ENCODE measurements around the gene RNF2.

The RNF2 gene

GRCh38 chr1:185044387-185044786, 971 bp upstream of the RNF2 start:
- peaks cover 6% of the 10 kb centered on the region; the same call in 1 of the 2 replicates for H3K36me3 ChIP-seq
- H3K9me3 ChIP-seq (ENCODE audit: severe bottlenecking) = no peaks in the 10 kb centered on the region
- H3K27ac ChIP-seq = no peak overlapping the region
- TF ChIP-seq CTCF (IDR thresholded peaks at IDR 0.05; ENCODE audit: low read depth, low read length) = no peak
- no peaks in the 10 kb centered on the region for H3K27me3 ChIP-seq (ENCODE audit: insufficient read depth, low read depth, severe bottlenecking)
- DNase-seq = no peak
- H3K4me3 ChIP-seq (ENCODE audit: low read depth, low read length) = no peak overlapping the region

DNA sequence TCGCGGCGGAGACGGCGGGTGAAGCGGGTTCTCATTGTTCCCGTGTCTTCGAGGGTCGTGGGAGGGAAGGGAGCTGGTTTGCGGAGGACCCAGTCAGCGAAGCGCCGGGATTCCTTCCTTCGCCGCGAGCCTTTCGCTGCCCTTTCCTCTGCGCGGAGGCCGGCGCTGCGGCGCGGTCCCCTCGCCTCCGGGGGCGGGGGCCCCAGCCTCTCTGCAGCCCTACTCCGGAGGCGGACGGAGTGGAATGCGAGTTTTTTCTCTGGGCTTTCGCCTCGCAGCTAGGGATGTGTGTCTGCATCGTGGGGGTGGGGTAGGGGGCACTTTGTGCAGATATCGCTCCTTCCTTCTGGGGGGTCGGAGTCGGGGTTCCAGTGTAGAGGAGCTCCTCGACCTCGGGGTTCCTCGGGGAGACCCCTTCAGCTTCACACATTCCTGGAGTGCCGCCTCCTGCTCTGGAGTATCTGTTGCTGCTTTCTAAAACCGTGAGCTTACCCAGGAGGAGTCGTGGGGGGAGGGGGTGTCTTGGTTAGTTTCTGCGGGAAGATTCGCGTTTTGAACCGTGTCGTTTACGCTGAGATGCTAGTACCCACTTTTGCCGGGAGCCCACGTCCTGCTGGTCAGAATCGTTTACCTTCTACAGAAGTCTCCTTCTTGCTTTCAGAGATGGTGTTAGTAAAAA, 595 bp downstream of the RNF2 start:
- H3K27ac ChIP-seq = peak overlapping the region; percentile 73
- peak; percentile 41 for DNase-seq

GRCh38 chr1:185046668-185047067, 1.3 kb downstream of the RNF2 start:
- DNase-seq = no peak
- Histone ChIP-seq H3K36me3 (peaks cover 6% of the 10 kb centered on the region; the same call in 1 of the 2 replicates), H3K27ac (no peak overlapping the region), H3K4me3 (ENCODE audit: low read depth, low read length) (peak overlapping the region; percentile 81), H3K27me3 (ENCODE audit: insufficient read depth, low read depth, severe bottlenecking) (no peaks in the 10 kb centered on the region), H3K9me3 (ENCODE audit: severe bottlenecking) (no peaks in the 10 kb centered on the region)
- no peak for TF ChIP-seq CTCF (IDR thresholded peaks at IDR 0.05; ENCODE audit: low read depth, low read length)

More for the DNA sequence above, 595 bp downstream of the RNF2 start:
- TF ChIP-seq CTCF (IDR thresholded peaks at IDR 0.05; ENCODE audit: low read depth, low read length) = no peak
- H3K27me3 ChIP-seq (ENCODE audit: insufficient read depth, low read depth, severe bottlenecking) = no peaks in the 10 kb centered on the region
- peak overlapping the region; percentile 81 for H3K4me3 ChIP-seq (ENCODE audit: low read depth, low read length)
- H3K36me3 ChIP-seq = peaks cover 6% of the 10 kb centered on the region; the same call in 1 of the 2 replicates
- H3K9me3 ChIP-seq (ENCODE audit: severe bottlenecking) = no peaks in the 10 kb centered on the region

DNA sequence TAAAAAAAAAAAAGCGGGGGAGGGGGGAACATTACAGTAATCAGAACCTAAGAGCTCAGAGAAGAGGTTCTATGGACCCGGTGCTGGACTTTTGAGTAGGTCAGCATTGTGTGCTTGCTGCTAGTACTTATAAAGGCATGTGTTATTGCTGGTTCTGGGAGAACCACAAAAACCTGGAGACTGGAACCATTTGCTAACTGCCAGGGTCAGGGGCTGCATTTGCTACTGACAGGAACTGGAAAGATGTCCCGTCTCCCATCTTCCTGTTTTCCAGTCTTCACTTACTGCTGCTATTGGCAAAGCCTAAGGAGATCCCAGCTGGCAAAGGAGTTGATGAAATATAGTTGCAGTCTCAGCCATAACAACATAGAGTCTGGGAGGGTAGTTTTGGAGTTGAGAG, 4.3 kb downstream of the RNF2 start:
- Histone ChIP-seq H3K36me3 (peaks cover 6% of the 10 kb centered on the region; the same call in 1 of the 2 replicates), H3K4me3 (ENCODE audit: low read depth, low read length) (no peak overlapping the region), H3K9me3 (ENCODE audit: severe bottlenecking) (no peaks in the 10 kb centered on the region), H3K27ac (no peak overlapping the region), H3K27me3 (ENCODE audit: insufficient read depth, low read depth, severe bottlenecking) (no peaks in the 10 kb centered on the region)
- no peak for DNase-seq
- no peak for TF ChIP-seq CTCF (IDR thresholded peaks at IDR 0.05; ENCODE audit: low read depth, low read length)

DNA sequence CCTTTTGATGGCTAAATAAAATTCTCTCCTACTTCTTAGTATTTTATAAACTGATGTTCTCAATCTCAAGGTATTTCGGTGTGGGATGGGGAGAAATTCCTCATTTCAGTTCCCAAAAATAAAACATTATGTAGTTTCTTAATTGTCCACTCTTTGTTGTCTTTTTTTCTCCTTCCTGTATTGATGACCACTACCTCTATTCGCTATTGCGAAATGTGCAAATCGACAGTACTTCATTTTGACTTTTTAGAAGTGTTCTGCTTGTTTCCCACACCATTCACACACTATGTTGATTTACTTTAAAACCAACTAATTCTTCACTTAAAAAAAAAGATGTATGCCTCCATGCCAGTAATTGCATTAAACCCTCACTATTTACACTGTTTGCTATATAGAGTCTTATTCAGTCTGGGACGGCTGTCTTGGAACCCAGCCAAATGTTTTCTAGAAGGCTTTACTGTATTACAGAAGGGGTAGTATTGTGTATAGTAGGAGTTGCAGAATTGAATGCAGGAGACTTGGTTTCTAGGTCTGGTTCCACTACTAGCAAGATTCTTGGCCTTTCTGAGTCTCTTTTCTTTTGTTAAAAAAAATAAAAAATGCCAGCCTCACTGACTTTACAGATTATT, 5.6 kb downstream of the RNF2 start:
- H3K27me3 ChIP-seq (ENCODE audit: insufficient read depth, low read depth, severe bottlenecking) = no peaks in the 10 kb centered on the region
- no peak for TF ChIP-seq CTCF (IDR thresholded peaks at IDR 0.05; ENCODE audit: low read depth, low read length)
- H3K4me3 ChIP-seq (ENCODE audit: low read depth, low read length) = no peak overlapping the region
- DNase-seq = no peak
- H3K27ac ChIP-seq = no peak overlapping the region
- peaks cover 2% of the 10 kb centered on the region; the same call in 1 of the 2 replicates for H3K36me3 ChIP-seq
- H3K9me3 ChIP-seq (ENCODE audit: severe bottlenecking) = no peaks in the 10 kb centered on the region

Measured in WERI-Rb-1 (cell line).